Activated T-cell treated with anti-CD3 and anti-CD28 coated beads for 48 hours (primary cell): Measurements from ENCODE around the gene SLC10A2.

ENCODE experiments used
- DNase-seq: peaks from one replicate; pipeline ENCODE4 v3.0.0-alpha.2; 2020; ENCODE audit warnings: low read depth

Gene SLC10A2

DNA sequence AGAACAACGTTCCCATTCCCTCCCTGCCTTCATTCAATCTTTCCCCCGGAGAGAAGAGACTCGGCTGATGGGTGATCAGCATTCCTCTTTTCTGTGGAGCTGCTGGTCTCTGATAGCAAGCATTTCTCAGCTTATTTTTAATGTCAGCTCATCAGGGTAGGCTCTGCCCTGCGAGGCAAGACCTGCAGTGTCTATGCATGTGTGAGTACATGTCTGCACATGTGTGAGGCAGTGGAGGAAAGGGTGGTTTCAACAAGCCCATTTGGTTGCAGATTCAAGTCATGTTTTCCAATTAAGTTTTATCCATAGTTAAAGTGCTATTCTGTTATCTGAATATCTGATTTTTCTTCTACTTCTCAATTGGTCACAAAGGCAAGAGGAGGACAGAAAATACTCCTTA is 19.5 kb downstream of the SLC10A2 start:
- no peak for DNase-seq

DNA sequence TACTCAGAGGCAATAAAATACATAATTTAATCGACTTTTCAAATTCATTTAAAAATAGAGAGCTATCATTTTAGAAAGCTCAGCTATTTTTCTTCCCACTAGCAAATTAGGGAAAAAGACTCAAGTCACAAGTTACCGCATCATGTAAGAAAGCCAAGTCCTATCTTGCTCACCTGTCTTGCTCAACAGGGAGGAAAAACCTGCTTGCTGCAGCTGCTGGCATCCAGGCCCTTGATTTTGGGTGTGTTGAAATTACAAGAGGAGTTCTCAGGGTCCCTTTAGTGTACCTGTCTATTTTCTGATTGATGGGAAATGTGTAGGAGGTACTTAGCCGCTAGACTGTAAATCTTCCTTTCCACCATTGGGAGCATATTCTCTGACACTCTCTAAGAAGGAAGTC is 22.2 kb downstream of the SLC10A2 start:
- DNase-seq, result no peak

DNA sequence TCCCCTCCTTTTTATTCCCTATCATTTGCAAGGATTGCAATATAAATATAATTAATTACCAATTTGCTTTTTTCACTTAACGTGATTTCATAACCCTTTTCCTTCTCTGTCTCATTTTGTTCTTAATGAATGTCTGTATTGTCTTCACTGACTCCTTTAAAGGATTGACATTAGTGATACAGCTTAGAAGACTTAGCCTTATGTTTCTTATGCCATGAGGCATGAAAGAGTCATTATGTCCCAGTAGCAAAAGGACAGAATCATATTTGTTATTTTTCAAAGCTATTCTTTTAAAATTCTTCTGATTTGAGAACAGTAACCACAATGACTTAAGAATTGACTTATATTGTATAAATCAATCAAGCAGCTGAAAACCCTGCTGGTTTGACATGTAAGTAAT is 26.2 kb downstream of the SLC10A2 start:
- no peak for DNase-seq

DNA sequence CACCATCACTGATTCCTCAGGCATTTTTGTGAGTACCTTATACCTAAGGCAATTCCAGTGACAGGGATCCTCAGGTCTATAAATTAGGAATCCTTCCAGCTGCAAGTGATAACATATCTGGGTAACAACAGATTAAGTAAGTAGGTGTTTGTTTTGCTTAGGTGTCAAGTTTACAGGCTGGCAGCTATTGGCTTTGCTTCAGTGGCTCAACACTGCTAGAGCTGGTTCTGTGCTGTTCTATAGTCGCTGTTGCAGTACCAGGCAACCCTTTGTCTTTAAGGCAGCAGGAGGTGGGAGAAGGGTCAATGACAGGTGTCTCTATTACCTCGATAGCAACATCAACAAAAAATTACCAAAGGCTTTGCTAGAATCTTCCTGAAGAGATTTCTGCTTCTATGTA is 27.0 kb downstream of the SLC10A2 start:
- no peak for DNase-seq

DNA sequence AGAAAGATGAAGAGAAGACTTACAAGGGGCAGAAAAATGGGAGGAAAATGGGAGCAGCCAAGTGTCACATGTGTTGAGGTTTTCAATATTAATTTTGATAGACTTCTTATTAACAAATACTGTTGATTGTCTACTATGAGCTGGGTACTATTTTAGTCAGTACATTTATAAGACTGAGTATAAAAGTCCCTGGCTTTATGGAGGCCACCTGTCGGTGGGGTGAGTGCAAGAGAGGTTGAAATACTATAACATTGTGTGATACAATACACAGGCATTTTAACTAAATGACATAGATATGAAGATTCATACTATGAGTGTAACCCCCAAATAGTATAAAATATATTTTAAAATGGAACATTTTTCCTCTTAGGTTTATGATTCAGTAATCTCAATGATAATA is 29.9 kb downstream of the SLC10A2 start:
- no peak for DNase-seq

DNA sequence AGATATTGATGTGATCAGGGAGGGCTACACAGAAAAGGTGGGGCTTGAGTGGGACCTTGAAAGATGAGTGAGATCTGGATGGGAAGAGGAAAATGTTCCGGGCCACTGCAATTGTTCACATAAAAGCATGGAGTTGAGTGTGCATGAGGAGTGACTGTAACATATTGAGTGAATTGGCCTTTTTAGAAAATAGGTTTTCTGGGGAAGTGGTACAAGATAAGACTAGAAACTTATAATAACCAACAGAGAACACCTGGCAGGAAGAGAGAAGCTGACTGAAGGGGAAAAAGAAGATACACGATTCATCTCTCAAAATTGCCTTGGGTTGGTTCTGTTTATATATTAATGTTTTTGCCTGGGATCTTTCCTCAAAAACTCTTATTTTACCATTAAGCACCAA is 32.2 kb downstream of the SLC10A2 start:
- no peak for DNase-seq

DNA sequence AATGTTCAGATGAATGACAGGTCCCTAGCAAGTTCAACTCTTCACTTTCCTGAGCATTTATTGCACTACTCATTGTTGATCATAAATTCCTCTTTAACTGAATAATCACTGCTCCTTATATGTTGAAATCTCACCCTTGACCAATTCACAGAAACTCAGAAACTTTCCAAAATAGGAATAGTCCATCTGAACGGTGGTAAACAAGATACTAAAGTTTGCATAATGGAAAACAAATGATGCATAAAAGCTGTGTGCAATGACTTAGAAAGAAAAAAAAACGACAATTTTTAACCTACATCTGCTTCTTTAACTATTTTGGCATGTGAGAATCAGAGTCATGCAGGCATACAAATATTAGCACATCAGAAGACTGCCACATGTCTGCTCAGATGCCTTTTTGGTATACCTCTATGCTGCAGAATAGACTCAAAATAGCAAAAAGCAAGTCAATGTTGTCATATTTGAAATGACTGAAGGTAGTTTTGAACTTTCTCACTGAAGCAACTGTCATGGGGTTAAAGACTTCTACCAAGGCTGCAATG is 34.8 kb downstream of the SLC10A2 start:
- no peak for DNase-seq

DNA sequence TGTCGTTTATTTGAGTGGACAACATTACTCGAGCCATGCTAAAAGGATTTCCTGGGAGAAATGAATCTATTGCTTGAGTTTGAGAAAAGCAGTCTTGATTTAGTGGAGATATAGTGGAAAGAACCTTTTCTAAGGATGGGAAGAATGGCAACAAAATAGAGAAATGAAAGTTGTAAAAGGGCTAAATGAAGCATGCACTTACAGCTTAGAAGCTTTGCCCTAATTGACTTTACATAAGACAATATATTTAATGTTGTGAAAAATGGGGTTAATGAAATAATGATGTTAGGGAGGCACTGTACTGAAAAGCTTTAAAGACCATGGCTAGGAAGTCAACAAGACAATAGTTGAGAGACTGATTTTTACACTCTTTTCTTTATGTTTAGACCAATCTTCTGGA is 35.4 kb downstream of the SLC10A2 start:
- DNase-seq, result no peak

DNA sequence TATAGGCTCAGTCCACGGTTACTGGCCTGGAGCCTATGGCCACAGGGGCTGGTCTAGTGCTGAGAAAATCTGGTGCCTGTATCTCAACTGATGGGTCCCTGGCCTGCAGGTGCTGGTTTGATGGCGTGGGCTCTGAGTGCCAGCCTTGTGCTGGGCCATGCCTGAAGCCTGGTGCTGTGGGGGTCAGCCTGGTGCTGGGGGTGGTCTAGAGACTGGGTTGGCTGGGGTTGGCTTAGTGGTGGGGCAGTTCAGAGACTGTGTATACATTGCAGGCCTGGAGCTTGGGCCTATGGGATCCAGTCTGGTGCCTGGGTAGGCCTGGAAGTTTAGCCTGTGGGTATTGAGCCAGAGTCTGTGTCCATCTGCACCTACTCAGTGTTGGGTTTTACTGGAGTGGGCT is 36.4 kb downstream of the SLC10A2 start:
- DNase-seq, result no peak

DNA sequence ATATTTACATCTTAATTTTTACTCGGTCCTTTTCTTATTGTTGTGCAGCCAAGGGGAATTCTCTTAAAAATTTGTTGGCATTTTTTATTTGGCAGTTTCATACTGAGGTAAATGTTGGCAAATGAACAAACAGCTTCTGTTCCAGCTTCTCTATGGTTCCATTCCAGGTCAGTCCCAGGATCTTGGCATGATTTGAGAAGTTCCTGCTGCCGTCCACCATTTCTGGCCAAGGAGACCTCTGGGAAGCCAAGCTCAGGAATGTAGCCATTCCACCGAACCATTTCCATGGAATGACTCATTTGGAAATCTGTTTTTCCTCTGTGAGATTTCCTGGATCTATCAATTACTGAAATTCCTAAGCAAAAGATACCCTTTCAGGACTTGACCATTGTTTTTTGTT is 43.9 kb downstream of the SLC10A2 start:
- DNase-seq, result no peak

DNA sequence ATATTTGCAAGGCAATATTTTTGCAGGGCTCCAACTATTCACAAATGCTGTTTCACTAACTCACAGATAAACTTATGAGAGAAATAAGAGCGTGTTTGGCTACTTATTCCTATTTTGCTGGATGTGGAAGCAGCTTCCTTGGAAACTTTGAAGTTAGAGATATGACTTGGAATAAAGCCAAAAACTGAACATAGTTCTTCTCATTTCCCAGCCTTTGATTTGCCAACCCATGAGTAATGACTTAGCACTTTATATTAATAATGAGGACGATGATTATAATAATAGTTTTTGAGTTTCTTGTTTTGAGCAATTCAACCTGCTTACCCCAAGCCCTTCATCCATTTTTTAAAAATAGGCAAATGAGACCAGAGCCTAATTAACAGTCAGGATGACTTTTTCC is 47.7 kb downstream of the SLC10A2 start:
- DNase-seq, result no peak

DNA sequence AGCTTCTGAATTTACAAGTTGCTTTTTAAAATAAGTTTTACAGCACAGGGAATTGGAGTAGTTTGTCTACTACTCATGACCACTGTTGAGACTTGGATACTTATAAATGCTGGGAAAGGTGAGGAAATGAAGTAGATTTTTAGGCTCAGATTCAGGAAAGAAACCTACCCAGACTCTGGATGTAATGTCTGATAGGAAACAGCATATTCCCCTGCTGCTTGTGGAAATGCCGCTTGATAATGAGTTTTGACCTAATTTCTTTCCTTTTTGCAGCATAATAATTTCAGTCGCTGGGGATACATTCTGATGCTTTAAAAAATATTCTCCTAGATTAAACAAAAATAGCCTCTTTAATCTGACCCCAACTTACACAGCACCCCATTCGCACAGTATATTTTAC is 53.6 kb downstream of the SLC10A2 start:
- no peak for DNase-seq

DNA sequence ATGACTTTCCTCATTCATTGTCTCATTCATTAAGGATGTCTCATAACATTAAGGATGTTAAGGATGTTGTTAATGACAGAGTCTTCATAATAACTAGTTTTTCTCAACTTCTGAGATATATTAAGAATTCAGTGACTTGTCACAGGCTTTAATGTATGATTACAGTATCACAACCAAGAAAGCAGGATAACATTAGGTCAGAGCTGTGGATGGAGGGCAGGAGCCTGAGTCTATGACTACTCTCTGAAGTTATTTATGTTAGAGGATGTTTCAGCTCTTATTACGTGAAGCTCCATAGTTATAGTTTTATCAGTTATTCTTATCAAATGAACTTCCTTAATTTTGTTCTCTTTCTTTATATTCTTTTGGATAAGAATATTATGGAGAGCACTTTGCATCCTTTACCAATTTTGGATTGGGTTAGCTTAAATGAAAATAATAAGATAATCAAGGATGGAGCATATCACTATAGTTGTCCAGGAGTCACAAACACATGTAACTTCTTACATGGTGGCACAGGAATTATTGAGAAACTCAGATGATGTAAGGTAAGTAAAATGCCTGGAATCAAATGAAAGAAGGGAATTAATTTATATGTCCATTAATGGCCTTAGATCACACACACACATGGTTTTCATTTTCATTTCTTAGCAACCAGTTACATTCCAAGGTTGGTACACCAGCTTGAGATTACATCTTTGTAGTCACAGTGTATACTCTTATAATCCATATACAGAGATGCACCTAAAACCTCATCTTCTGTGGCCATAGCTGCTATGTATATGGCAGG is 57.0 kb downstream of the SLC10A2 start:
- DNase-seq, result no peak

DNA sequence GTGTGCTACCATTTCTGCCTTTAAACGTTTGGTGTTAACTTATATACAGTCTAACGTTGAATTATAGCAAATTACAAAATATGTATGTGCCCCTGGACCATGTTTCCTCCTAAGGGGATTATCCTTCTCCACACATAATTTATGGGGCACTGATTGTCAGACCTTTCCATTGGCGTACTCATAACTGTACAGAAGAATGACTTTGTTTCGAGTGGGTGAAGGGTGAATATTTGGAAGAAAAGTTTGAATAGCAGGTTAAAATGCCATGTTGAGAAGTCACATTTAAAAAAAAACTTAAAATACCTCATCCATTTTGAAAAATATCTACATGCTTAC is 58.8 kb downstream of the SLC10A2 start:
- DNase-seq, result no peak

DNA sequence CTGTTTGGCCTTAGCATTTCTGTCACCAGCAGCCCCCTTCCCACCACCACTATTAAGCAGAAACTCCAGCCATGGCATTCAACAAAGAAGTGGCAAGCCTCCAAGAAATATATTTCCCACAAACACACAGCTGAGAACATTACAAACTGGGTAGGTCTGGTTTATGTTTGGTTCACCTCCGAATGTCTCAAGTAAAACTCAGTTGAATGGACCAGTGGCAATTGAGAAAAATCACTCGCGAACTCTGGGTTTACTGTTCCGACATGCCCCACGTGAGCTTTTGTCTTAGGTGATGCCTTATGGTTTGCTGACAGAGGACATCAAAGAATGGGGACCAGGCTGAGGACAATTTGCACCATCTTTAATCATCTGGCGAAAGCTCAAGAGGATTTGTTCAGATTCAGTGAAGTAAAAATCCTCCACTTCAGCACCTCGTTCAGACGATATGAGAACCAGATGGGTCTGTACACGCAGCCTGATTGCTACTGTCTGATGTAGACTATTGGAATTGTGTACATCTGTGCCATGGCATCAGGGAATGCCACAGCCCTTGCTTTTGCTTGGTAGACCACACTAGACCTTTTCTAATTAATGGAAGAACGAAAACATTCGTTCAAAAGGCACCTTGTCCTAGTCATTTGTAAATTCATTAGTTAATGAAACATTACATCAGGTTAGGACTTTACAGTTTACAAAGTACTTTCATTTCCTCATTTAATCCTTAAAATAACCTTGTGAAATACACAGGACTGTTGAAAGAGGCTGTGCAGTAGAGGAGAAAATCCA is 59.4 kb downstream of the SLC10A2 start:
- no peak for DNase-seq

DNA sequence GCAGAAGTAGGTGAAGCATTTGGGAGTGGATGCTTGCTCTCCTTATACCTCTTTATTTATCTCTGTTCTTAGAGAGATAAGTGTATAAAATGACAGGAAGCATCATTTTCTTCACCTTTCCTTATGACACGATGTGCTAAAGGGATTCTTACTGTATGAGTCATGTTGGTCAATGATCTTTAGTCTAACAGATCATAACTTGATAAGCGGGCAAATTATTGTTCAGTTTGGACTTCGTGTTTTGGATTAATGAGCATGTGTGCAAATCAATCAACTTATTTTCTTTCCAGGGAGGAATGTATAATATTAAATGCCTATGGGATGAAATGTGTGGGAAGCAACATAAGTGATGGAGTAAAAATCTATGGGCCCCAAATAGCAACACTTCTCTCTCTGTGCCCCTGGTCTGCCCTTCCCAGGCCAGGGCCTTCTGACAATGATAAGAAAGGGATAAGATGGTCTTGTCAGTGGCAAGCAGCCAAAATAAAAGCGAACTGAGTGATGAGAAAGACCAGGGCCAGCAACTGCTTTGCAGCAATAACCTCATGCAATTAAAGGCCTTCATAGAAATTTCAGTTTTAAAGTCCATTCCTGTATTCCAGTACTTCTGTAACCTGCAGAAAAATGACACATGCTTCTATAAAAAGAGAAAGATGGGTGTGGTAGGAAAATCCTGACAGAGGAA is 61.4 kb downstream of the SLC10A2 start:
- DNase-seq, result no peak

DNA sequence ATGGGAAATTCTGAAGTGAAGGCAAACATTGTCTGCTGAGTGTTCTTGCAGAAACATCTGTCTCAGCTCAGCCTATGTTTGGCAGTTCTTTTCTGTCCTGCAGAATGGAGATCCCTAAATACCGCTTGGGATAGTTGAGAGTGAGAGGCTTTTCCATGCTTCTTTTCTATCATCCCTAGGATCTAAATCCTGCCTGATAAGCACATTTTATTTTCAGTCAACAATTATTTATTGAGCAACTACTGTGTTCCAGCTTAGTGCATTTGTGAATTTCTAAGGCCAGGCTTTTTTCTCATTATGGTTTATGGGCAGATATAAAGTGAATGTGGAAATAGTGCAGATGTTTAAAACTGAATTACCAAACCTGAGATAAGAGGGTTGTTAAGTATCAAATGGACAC is 62.6 kb downstream of the SLC10A2 start:
- DNase-seq, result no peak

DNA sequence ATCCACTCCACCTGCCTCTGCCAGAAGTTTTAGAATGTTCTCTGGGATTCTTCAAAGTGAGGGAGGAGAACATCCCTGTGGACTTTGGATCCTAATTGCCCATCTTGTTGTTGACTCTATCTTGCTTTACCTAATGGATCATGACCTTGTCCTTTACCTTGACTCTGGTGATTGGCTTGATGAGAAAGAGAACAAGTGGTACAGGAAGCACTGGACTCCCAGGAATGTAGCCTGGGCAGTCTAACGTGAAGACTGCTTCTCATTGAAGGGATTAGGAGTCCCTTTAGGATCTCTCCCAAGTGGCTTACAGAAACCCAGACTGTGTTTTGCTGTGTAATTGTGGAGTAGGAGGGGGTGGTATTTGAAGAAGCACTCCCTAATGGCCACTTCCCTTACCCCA is 63.9 kb downstream of the SLC10A2 start:
- no peak for DNase-seq

DNA sequence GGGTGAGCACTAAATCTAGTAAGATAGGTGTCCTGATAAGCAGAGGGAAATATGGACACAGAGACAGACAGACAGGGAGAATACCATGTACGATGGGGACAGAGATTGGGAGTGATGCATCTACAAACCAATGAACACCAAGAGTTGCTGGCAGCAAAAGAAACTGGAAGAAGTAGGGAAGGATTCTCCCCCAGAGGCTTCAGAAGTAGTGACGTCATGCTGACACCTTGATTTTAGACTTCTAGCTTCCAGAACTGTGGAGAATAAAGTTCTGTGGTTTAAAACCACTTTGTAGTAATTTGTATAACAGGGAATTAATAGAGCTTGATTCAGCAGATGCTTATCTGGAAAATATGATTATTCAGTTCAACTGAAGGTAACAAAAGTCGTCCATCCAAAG is 66.1 kb downstream of the SLC10A2 start:
- DNase-seq, result no peak

DNA sequence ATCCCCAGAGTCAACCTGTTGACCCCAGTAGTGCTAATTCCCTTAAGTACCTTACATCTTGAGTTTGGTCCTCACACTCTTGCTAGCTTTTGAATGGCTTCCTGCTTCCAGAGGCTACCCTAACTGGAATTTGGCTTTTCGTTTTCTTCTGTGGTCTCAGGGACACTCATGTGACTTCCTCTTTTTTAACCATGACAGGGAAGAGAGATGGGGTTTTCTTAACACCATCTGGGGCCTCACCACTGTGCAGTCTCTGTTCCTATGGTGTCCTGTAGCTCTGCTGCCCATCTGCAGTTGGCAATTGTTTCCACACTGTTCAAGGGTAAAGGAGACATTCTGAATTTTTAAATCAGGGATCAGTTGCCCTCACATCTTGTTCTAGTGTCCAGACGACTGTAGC is 66.7 kb downstream of the SLC10A2 start:
- DNase-seq, result no peak
